ENCODE measurements around the gene DNAH10.

DNA sequence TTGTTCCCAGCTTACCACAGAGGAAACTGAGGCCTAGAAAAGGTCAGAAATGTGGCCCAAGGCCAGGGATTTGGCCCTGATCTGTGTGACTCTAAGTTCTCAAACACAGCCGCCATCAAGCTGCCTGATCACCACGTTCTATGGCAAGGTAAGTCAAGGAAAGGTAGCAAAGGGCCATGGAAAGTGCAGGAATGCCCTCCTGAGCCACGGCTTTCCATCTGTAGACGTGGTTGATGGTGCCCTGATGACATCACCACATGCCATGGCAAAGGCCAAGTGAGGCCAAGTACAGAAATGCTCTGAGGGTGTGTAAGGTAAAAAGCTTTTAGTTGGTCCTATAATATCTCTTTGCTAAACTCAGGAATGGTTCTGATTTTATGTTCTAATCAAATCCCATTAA is 99.3 kb downstream of the DNAH10 start:
- TF ChIP-seq CTCF (conservative IDR thresholded peaks at IDR 0.05; ENCODE audit: low read length) (no peak), EZH2phosphoT487 (IDR thresholded peaks at IDR 0.05; ENCODE audit: borderline replicate concordance, low read depth, low read length) (no peak)
